ENCODE measurements around the gene PCP4L1. TPM values are rescaled to one million over a fixed set of nuclear protein-coding genes. Genes with fewer than 3 reads are reported as not detected.

PCP4L1 gene
- total RNA-seq, 1 donor: not detected

- Histone ChIP-seq H3K79me2 (ENCODE audit: insufficient read depth, low read length) (no peaks in the 10 kb centered on the region), H3K4me3 (ENCODE audit: insufficient read depth, low read length) (no peak overlapping the region), H3K27ac (ENCODE audit: low read depth, low read length) (no peak overlapping the region), H2AFZ (ENCODE audit: low read length) (no peak overlapping the region), H3K27me3 (ENCODE audit: insufficient read depth, low read length) (peaks cover 39% of the 10 kb centered on the region), H4K20me1 (ENCODE audit: insufficient read depth, low read length) (no peaks in the 10 kb centered on the region), H3K36me3 (ENCODE audit: insufficient read depth, low read length) (no peaks in the 10 kb centered on the region), H3K4me1 (ENCODE audit: insufficient read depth, low read length) (peaks cover 6% of the 10 kb centered on the region), H3K4me2 (ENCODE audit: insufficient read depth, low read length) (peak overlapping the region; percentile 77), H3K9me3 (ENCODE audit: low read depth, low read length) (no peaks in the 10 kb centered on the region)
- no peak for DNase-seq (ENCODE audit: insufficient read length, low spot score, missing footprints)
- TF ChIP-seq CTCF (IDR thresholded peaks at IDR 0.05; ENCODE audit: extremely low read depth, low read depth, low read length): no peak
Measured at GRCh38 chr1:161259345-161259702, 779 bp downstream of the PCP4L1 start.

GRCh38 chr1:161259765-161260164 lies 1.2 kb downstream of the PCP4L1 start:
- H4K20me1 ChIP-seq (ENCODE audit: insufficient read depth, low read length): no peaks in the 10 kb centered on the region
- H3K36me3 ChIP-seq (ENCODE audit: insufficient read depth, low read length): no peaks in the 10 kb centered on the region
- H3K79me2 ChIP-seq (ENCODE audit: insufficient read depth, low read length): no peaks in the 10 kb centered on the region
- no peaks in the 10 kb centered on the region for H3K9me3 ChIP-seq (ENCODE audit: low read depth, low read length)
- H3K27me3 ChIP-seq (ENCODE audit: insufficient read depth, low read length): peaks cover 40% of the 10 kb centered on the region
- peaks cover 6% of the 10 kb centered on the region for H3K4me1 ChIP-seq (ENCODE audit: insufficient read depth, low read length)
- H3K4me3 ChIP-seq (ENCODE audit: insufficient read depth, low read length): no peak overlapping the region
- H2AFZ ChIP-seq (ENCODE audit: low read length): no peak overlapping the region
- no peak overlapping the region for H3K27ac ChIP-seq (ENCODE audit: low read depth, low read length)
- no peak overlapping the region for H3K4me2 ChIP-seq (ENCODE audit: insufficient read depth, low read length)
- no peak for DNase-seq (ENCODE audit: insufficient read length, low spot score, missing footprints)
- TF ChIP-seq CTCF (IDR thresholded peaks at IDR 0.05; ENCODE audit: extremely low read depth, low read depth, low read length): no peak

GRCh38 chr1:161260376-161261260 lies 2.1 kb downstream of the PCP4L1 start:
- Histone ChIP-seq H3K79me2 (ENCODE audit: insufficient read depth, low read length) (no peaks in the 10 kb centered on the region), H3K4me1 (ENCODE audit: insufficient read depth, low read length) (peaks cover 6% of the 10 kb centered on the region), H3K27me3 (ENCODE audit: insufficient read depth, low read length) (peaks cover 41% of the 10 kb centered on the region), H3K4me2 (ENCODE audit: insufficient read depth, low read length) (peak overlapping the region; percentile 7), H3K36me3 (ENCODE audit: insufficient read depth, low read length) (no peaks in the 10 kb centered on the region), H4K20me1 (ENCODE audit: insufficient read depth, low read length) (no peaks in the 10 kb centered on the region), H3K27ac (ENCODE audit: low read depth, low read length) (no peak overlapping the region), H3K4me3 (ENCODE audit: insufficient read depth, low read length) (no peak overlapping the region), H2AFZ (ENCODE audit: low read length) (no peak overlapping the region), H3K9me3 (ENCODE audit: low read depth, low read length) (no peaks in the 10 kb centered on the region)
- no peak for DNase-seq (ENCODE audit: insufficient read length, low spot score, missing footprints)
- no peak for TF ChIP-seq CTCF (IDR thresholded peaks at IDR 0.05; ENCODE audit: extremely low read depth, low read depth, low read length)

Data from osteoblast (primary cell).